Measurements from ENCODE around the gene FTO.

Gene FTO

DNA sequence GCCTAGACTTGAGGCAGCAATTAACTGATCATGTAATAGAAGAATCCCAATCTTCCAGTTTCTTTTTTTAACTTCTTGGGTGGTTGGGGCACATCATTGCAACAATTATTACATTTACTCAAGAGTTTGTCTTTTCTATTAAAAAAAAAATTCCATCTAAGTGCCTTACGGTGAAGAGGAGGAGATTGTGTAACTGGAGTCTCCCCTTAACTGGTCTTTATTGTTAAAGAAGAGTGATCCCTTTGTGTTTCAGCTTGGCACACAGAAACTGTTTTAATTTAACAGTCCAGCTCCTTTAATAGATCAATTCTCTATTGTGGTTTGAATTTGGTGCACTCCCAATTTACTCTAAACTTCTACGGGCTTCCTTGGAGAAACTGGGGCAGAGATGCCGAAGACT, 75.2 kb downstream of the FTO start:
- in situ Hi-C loops (cut with HindIII; ENCODE audit: low sequenced_read_pairs): loop anchor here (10.0 kb wide), 3 partner anchors 166 to 506 kb away; partner anchors contain the start of gene IRX3

GRCh38 chr16:53780051-53780450, 76.1 kb downstream of the FTO start:
- in situ Hi-C loops (cut with HindIII; ENCODE audit: low sequenced_read_pairs): no loop called here

DNA sequence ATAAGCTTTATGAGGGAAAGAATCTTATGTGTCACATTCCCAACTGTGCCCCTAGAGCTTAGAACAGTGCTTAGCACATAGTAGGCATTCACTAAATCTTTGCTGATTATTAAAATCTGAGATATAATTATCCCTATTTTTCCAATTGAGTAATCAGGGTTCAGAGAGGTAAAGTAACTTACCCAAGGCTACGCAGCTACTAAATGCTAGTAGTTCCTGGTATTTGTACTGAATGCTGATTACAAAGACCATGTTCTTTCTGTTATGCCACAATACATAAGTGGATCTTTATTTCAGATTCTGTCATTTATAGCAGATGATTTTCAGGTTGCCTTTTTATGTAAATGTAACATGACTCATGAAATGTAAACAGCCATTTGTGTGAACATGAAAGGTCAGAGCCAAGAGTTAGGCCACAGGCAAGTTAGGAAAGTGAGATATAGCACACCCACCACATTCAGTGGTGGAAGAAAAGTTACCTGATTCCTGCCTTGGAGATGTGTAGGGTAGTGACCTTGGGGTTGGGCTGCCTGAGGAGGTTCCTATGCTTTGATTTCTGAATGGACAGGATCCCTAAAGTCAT, 77.2 kb downstream of the FTO start:
- in situ Hi-C loops (cut with HindIII; ENCODE audit: low sequenced_read_pairs): no loop called here

GRCh38 chr16:53782148-53782547, 78.2 kb downstream of the FTO start:
- in situ Hi-C loops (cut with HindIII; ENCODE audit: low sequenced_read_pairs): no loop called here

GRCh38 chr16:53784291-53784690, 80.3 kb downstream of the FTO start:
- in situ Hi-C loops (cut with HindIII; ENCODE audit: low sequenced_read_pairs): no loop called here

- in situ Hi-C loops (cut with HindIII; ENCODE audit: low sequenced_read_pairs): no loop called here
Measured at GRCh38 chr16:53785044-53785443, 81.1 kb downstream of the FTO start.

GRCh38 chr16:53785916-53786315, 82.0 kb downstream of the FTO start:
- in situ Hi-C loops (cut with HindIII; ENCODE audit: low sequenced_read_pairs): no loop called here

DNA sequence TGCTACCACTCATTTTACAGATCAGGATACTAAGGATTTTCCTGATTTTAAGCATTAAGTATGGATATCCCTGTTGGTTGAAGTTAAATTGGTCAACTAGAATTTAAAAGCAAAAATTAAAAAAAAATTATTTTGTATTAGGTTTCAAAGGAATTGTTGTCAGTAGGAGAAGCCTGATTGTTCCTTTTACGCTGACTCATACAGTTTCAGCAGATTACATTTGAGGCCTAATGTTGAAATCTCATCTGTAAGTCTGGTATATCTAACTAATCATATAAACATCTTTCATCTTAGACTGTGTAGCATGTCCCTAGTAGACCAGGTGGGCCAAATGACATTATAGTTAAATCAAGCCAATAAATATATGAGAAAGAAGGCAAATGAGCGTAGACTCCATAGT, 83.5 kb downstream of the FTO start:
- in situ Hi-C loops (cut with HindIII; ENCODE audit: low sequenced_read_pairs): no loop called here

- in situ Hi-C loops (cut with HindIII; ENCODE audit: low sequenced_read_pairs): no loop called here
Measured at GRCh38 chr16:53789137-53789536, 85.2 kb downstream of the FTO start.

DNA sequence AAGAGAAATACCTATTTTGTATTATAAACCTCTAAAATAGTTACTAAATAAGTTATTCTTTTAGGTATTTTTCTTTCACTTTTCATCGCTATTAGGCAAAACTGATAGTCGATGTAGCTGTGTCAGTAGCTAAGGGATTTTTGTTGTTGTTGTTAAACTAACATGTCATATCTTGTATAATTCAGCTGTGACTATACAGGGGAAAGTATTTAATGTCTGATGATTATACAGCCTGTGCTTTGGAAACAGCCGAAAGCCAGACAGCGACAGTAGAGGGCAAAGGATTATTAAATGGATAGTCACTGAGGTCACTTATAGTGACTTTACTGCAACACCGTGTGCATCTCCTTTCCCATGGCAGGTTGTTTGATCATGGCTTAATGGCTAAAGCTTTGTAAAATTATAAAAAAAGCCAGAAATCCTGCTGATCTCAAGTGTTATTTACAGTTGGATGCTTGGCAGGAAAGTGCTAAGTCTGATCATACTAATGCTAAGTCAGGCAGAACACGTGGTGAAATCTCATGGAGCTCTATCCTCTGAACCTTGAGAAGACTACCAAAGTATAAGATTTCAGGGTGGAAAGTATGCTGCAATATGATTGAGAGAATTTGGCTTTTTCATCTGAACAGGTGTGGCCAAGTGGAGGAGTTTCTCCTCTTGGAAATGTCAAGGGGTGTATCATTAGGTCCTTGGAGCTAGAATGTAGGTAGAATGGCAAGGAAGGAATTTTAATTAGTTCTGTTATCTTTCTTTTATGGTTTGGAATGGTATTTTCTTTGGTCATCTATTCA, 88.4 kb downstream of the FTO start:
- in situ Hi-C loops (cut with HindIII; ENCODE audit: low sequenced_read_pairs): no loop called here

- in situ Hi-C loops (cut with HindIII; ENCODE audit: low sequenced_read_pairs): no loop called here
Measured at GRCh38 chr16:53803451-53803850, 99.5 kb downstream of the FTO start.

- in situ Hi-C loops (cut with HindIII; ENCODE audit: low sequenced_read_pairs): no loop called here
Measured at GRCh38 chr16:53803998-53804397, 100.0 kb downstream of the FTO start.

DNA sequence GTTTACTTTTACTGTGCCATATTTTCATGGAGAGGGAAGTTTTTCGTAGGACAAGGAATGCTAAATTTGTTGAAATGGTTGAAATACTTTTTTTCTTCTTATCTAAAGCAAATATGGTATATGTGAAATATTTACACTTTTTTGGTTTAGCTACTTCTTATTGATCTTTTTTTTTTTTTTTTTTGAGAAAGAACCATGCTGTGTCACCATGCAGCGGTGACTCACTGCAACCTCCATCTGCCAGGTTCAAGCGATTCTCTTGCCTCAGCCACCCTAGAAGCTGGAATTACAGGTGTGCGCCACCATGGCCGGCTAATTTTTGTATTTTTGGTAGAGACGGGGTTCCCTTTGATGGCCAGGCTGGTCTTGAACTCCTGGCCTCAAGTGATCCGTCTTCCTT, 100.5 kb downstream of the FTO start:
- in situ Hi-C loops (cut with HindIII; ENCODE audit: low sequenced_read_pairs): no loop called here

GRCh38 chr16:53805113-53805512, 101.2 kb downstream of the FTO start:
- in situ Hi-C loops (cut with HindIII; ENCODE audit: low sequenced_read_pairs): no loop called here

GRCh38 chr16:53805752-53806151, 101.8 kb downstream of the FTO start:
- in situ Hi-C loops (cut with HindIII; ENCODE audit: low sequenced_read_pairs): no loop called here

- in situ Hi-C loops (cut with HindIII; ENCODE audit: low sequenced_read_pairs): no loop called here
Measured at GRCh38 chr16:53809088-53809932, 105.4 kb downstream of the FTO start.

DNA sequence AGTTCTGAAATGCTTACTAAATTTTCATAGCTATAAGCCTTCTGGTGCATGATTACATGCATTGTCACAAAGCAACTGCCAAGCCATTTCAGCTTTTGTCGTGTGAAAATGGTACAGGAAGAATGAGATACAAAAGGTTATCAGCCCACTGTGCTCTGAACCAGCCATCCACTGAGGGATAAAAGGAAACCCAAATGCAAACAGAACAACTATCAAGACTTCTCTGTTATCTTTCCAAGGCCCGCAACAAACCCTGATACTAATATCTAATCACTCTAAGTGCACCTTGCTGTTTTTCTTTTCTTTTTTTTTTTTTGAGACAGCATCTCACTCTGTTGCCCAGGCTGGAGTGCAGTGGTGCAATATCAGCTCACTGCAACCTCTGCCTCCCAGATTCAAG, 109.0 kb downstream of the FTO start:
- in situ Hi-C loops (cut with HindIII; ENCODE audit: low sequenced_read_pairs): no loop called here

GRCh38 chr16:53814801-53815200, 110.8 kb downstream of the FTO start:
- in situ Hi-C loops (cut with HindIII; ENCODE audit: low sequenced_read_pairs): loop anchor here (5.0 kb wide), 1 partner anchor 38 kb away; no protein-coding TSS in a partner anchor

DNA sequence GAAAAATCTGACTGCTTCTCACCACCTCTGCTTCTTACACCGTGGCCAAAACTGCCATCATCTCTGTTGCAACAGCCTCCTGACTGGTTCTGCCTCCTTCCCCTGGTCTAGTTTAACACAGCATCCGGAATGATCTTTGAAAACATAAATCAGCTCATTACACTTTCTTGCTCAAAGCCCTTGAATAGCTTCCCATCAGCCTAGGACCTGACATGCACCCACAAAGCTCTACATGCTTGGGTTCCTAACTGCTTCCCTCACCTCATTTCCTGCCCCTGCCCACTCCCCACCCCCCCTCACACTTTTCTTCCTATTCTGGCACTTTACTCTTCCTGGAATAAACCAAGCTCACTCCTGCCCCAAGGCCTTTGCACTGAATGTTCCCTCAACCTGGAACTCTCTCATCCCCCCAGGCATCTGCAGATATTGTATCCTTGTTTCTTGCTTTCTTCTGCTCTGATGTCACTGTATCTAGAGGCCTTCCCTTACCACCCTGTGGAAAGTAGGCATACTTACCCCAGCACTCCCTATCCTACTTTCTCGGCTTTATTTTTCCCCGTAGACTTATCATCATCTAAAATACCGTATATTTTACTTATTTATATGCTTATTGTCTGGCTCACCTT, 112.4 kb downstream of the FTO start:
- in situ Hi-C loops (cut with HindIII; ENCODE audit: low sequenced_read_pairs): loop anchor here (5.0 kb wide), 1 partner anchor 36 kb away; no protein-coding TSS in a partner anchor

DNA sequence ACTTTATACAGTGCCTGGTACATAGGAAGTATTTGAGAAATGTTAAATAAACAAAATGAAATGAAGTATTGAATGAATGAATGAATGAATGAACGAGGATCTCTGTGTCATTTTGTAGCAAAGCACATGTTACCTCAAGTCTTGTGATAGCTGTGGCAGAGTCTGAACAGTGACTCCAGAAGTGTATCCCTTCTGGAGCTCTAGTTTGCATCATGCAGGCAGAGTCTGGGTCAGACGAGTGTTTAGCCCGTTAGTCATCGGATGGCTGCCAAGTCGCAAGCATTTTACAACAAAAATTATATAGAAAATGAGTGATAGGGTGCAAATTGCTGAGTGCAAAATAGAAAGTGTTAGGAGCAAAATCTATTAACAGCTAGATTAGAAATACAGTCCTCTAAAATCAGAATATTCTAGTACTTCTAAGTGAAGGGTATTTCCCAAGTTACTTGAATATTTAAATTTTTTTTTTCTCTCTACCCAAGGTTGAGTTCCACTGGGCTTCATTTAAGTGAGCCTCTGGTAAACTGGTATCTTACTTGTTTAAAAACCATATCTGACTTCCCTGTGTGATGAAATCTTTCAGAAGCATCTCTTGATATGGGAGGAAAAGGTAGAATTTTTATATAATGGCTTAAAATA, 113.3 kb downstream of the FTO start:
- in situ Hi-C loops (cut with HindIII; ENCODE audit: low sequenced_read_pairs): loop anchor here (5.0 kb wide), 1 partner anchor 35 kb away; no protein-coding TSS in a partner anchor
